Measurements from ENCODE around the gene CSTPP1.

Gene CSTPP1

DNA sequence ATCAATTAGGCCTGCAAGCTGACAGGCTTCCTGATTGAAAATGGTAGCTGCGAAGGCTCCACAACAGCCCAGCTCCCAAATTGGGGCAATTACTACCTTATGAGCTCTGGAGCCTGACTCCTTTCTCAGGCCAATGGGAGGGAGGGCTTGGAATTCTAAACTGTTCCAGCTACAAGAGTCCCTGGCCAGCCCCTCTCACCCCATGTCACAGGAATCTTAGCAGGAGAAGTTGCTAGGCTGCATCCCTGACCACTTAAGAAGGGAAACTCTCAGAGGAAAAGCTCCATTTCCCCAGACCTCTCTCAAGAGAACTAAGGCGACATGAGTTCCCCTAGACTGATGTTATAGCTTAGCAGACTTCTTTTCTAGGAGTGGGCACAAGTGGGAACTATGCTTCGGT, 23.1 kb upstream of the CSTPP1 start:
- TF ChIP-seq, protein P1, sequence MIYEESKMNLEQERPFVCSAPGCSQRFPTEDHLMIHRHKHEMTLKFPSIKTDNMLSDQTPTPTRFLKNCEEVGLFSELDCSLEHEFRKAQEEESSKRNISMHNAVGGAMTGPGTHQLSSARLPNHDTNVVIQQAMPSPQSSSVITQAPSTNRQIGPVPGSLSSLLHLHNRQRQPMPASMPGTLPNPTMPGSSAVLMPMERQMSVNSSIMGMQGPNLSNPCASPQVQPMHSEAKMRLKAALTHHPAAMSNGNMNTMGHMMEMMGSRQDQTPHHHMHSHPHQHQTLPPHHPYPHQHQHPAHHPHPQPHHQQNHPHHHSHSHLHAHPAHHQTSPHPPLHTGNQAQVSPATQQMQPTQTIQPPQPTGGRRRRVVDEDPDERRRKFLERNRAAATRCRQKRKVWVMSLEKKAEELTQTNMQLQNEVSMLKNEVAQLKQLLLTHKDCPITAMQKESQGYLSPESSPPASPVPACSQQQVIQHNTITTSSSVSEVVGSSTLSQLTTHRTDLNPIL (CRISPR knock-in tag; IDR thresholded peaks at IDR 0.05; ENCODE audit: low read depth): no peak
- no peak for TF ChIP-seq CSDC2 (CRISPR knock-in tag; IDR thresholded peaks at IDR 0.05)
- TF ChIP-seq RARB (CRISPR knock-in tag; IDR thresholded peaks at IDR 0.05): no peak
- no peak for TF ChIP-seq ISL1 (CRISPR knock-in tag; IDR thresholded peaks at IDR 0.05)
- no peak for TF ChIP-seq ZNF70 (CRISPR knock-in tag; IDR thresholded peaks at IDR 0.05)
- TF ChIP-seq, protein P2, sequence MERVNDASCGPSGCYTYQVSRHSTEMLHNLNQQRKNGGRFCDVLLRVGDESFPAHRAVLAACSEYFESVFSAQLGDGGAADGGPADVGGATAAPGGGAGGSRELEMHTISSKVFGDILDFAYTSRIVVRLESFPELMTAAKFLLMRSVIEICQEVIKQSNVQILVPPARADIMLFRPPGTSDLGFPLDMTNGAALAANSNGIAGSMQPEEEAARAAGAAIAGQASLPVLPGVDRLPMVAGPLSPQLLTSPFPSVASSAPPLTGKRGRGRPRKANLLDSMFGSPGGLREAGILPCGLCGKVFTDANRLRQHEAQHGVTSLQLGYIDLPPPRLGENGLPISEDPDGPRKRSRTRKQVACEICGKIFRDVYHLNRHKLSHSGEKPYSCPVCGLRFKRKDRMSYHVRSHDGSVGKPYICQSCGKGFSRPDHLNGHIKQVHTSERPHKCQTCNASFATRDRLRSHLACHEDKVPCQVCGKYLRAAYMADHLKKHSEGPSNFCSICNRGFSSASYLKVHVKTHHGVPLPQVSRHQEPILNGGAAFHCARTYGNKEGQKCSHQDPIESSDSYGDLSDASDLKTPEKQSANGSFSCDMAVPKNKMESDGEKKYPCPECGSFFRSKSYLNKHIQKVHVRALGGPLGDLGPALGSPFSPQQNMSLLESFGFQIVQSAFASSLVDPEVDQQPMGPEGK (CRISPR knock-in tag; IDR thresholded peaks at IDR 0.05; ENCODE audit: borderline replicate concordance): no peak
- no peak for TF ChIP-seq TOX (CRISPR knock-in tag; IDR thresholded peaks at IDR 0.05; ENCODE audit: borderline replicate concordance)
- no peak for TF ChIP-seq ZNF8 (CRISPR knock-in tag; IDR thresholded peaks at IDR 0.05)
- TF ChIP-seq ZFP3 (CRISPR knock-in tag; IDR thresholded peaks at IDR 0.05): no peak
- no peak for TF ChIP-seq PPARA (CRISPR knock-in tag; IDR thresholded peaks at IDR 0.05; ENCODE audit: borderline replicate concordance)
- no peak for TF ChIP-seq TCF4 (CRISPR knock-in tag; IDR thresholded peaks at IDR 0.05; ENCODE audit: borderline replicate concordance)
- TF ChIP-seq, protein P3, sequence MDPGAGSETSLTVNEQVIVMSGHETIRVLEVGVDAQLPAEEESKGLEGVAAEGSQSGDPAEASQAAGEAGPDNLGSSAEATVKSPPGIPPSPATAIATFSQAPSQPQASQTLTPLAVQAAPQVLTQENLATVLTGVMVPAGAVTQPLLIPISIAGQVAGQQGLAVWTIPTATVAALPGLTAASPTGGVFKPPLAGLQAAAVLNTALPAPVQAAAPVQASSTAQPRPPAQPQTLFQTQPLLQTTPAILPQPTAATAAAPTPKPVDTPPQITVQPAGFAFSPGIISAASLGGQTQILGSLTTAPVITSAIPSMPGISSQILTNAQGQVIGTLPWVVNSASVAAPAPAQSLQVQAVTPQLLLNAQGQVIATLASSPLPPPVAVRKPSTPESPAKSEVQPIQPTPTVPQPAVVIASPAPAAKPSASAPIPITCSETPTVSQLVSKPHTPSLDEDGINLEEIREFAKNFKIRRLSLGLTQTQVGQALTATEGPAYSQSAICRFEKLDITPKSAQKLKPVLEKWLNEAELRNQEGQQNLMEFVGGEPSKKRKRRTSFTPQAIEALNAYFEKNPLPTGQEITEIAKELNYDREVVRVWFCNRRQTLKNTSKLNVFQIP (CRISPR knock-in tag; IDR thresholded peaks at IDR 0.05; ENCODE audit: borderline replicate concordance, low read depth): no peak
- no peak for TF ChIP-seq TSHZ2 (CRISPR knock-in tag; IDR thresholded peaks at IDR 0.05)
- TF ChIP-seq CSRNP3 (CRISPR knock-in tag; IDR thresholded peaks at IDR 0.05): no peak
- TF ChIP-seq ZNF565 (CRISPR knock-in tag; conservative IDR thresholded peaks at IDR 0.05; ENCODE audit: low read depth): no peak
- no peak for TF ChIP-seq BACH2 (CRISPR knock-in tag; IDR thresholded peaks at IDR 0.05; ENCODE audit: borderline replicate concordance)
- no peak for ATAC-seq

DNA sequence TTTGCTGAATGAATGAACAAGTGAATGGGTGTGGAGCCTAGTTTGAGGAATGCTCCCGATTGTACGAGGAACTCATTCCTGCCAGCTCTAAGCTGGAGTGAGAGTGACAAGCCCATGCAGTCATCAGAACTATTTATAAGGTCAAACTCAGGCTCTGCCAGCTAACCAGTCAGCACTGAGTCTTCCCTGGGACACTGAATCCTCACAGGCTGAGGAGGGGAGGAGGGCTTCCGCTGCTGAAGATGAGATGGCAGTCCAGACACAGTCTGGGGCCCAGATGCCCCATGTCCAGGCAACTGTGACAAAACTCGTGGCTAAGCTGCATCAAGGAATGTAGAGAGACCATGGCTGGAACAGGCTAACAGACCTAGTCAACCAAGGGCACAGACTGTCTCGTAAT, 22.2 kb upstream of the CSTPP1 start:
- peak; percentile 34 for ATAC-seq
- TF ChIP-seq, protein P1 (CRISPR knock-in tag; IDR thresholded peaks at IDR 0.05; ENCODE audit: low read depth): no peak
- no peak for TF ChIP-seq TOX (CRISPR knock-in tag; IDR thresholded peaks at IDR 0.05; ENCODE audit: borderline replicate concordance)
- TF ChIP-seq ISL1 (CRISPR knock-in tag; IDR thresholded peaks at IDR 0.05): no peak
- TF ChIP-seq GLIS3 (CRISPR knock-in tag; IDR thresholded peaks at IDR 0.05): no peak
- no peak for TF ChIP-seq CSDC2 (CRISPR knock-in tag; IDR thresholded peaks at IDR 0.05)
- TF ChIP-seq ZNF565 (CRISPR knock-in tag; conservative IDR thresholded peaks at IDR 0.05; ENCODE audit: low read depth): no peak
- no peak for TF ChIP-seq PPARA (CRISPR knock-in tag; IDR thresholded peaks at IDR 0.05; ENCODE audit: borderline replicate concordance)
- TF ChIP-seq, protein P3 (CRISPR knock-in tag; IDR thresholded peaks at IDR 0.05; ENCODE audit: borderline replicate concordance, low read depth): no peak
- no peak for TF ChIP-seq ZNF8 (CRISPR knock-in tag; IDR thresholded peaks at IDR 0.05)
- TF ChIP-seq, protein P2 (CRISPR knock-in tag; IDR thresholded peaks at IDR 0.05; ENCODE audit: borderline replicate concordance): no peak
- no peak for TF ChIP-seq SNAI2 (CRISPR knock-in tag; IDR thresholded peaks at IDR 0.05)
- TF ChIP-seq OSR1 (CRISPR knock-in tag; IDR thresholded peaks at IDR 0.05): no peak
- TF ChIP-seq RARB (CRISPR knock-in tag; IDR thresholded peaks at IDR 0.05): no peak
- TF ChIP-seq ZFP30 (CRISPR knock-in tag; IDR thresholded peaks at IDR 0.05): no peak
- TF ChIP-seq ZNF70 (CRISPR knock-in tag; IDR thresholded peaks at IDR 0.05): no peak
- no peak for TF ChIP-seq ARNTL (CRISPR knock-in tag; IDR thresholded peaks at IDR 0.05; ENCODE audit: borderline replicate concordance, low read depth)
- no peak for TF ChIP-seq TSHZ2 (CRISPR knock-in tag; IDR thresholded peaks at IDR 0.05)
